ENCODE measurements around the gene INS. TPM values are rescaled to one million over a fixed set of nuclear protein-coding genes. Genes with fewer than 3 reads are reported as not detected.

The INS gene
- total and polyA plus RNA-seq, 7 donors, result 0.73 to 51.7 TPM; not detected in 5

- intact Hi-C loops (cut with DNase I), result no loop called here
- peaks cover 35 to 90% (median 82%) of the 10 kb centered on the region in 3 donors for H3K27me3 ChIP-seq
- peaks cover 0 to 16% (median 6%) of the 10 kb centered on the region in 4 donors for H3K4me1 ChIP-seq
Measured at GRCh38 chr11:2147391-2147790, 13.6 kb downstream of the INS start.

GRCh38 chr11:2146051-2146450 is 15.0 kb downstream of the INS start:
- Histone ChIP-seq H3K36me3 (no peaks in the 10 kb centered on the region), H3K27ac (no peak overlapping the region), H3K27me3 (peaks cover 46 to 100% (median 92%) of the 10 kb centered on the region in 3 donors), H3K4me3 (no peak overlapping the region), H3K4me1 (peaks cover 0 to 10% (median 0%) of the 10 kb centered on the region in 4 donors), H3K9me3 (no peaks in the 10 kb centered on the region)
- intact Hi-C loops (cut with DNase I), result no loop called here
- no peak for DNase-seq
- no peak for TF ChIP-seq POLR2A (IDR thresholded peaks at IDR 0.05)
- TF ChIP-seq EP300 (IDR thresholded peaks at IDR 0.05), result no peak
- TF ChIP-seq, protein P1, sequence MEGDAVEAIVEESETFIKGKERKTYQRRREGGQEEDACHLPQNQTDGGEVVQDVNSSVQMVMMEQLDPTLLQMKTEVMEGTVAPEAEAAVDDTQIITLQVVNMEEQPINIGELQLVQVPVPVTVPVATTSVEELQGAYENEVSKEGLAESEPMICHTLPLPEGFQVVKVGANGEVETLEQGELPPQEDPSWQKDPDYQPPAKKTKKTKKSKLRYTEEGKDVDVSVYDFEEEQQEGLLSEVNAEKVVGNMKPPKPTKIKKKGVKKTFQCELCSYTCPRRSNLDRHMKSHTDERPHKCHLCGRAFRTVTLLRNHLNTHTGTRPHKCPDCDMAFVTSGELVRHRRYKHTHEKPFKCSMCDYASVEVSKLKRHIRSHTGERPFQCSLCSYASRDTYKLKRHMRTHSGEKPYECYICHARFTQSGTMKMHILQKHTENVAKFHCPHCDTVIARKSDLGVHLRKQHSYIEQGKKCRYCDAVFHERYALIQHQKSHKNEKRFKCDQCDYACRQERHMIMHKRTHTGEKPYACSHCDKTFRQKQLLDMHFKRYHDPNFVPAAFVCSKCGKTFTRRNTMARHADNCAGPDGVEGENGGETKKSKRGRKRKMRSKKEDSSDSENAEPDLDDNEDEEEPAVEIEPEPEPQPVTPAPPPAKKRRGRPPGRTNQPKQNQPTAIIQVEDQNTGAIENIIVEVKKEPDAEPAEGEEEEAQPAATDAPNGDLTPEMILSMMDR (IDR thresholded peaks at IDR 0.05), result no peak
- TF ChIP-seq POLR2AphosphoS5 (IDR thresholded peaks at IDR 0.05), result no peak
- WGBS, 2 donors, result 47 to 53% methylated on average over 19 of the region's 19 CpGs

More at GRCh38 chr11:2147391-2147790, 13.6 kb downstream of the INS start:
- WGBS, 2 donors, result 49 to 52% methylated on average over 11 of the region's 11 CpGs
- Histone ChIP-seq H3K27ac (no peak overlapping the region), H3K9me3 (no peaks in the 10 kb centered on the region), H3K36me3 (no peaks in the 10 kb centered on the region), H3K4me3 (no peak overlapping the region)
- DNase-seq, result no peak
- TF ChIP-seq, protein P1 (IDR thresholded peaks at IDR 0.05), result no peak
- TF ChIP-seq EP300 (IDR thresholded peaks at IDR 0.05), result no peak
- TF ChIP-seq POLR2A (IDR thresholded peaks at IDR 0.05), result no peak
- no peak for TF ChIP-seq POLR2AphosphoS5 (IDR thresholded peaks at IDR 0.05)

DNA sequence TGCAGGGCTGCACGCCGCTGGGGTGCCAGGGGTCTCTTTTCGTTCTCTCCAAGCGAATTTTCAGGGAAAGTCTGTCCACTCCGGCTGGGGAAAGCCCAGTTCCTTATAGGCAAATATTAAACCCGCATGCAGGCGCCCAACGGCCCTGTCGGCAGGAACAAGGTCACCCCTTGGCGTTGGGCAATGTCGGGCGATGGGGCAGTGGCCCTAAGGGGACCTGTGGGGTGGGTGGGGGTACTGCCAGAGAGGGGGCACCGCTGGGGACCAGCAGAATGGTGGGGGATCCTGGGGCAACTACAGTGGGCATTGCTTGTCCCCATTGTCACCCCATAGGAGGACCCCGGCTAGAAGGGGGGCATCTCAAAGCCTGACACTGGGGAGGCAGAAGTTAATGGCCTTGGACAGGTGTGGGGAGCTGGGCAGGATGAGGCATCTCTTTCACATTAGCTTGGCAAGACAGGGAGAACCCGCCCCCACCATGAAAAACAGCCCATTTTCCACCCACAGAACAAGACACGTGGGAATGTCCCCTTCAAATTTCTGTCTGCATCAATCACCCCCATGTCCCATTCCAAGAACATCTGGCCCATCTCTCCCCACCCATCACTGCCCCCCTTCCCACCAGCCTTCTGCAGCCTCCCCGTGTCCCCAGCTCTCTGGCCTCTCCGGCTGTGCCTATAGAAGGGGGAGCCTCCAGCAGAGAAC is 16.3 kb downstream of the INS start:
- no peaks in the 10 kb centered on the region for H3K36me3 ChIP-seq
- TF ChIP-seq, protein P1 (IDR thresholded peaks at IDR 0.05), result no peak
- H3K4me3 ChIP-seq, result no peak overlapping the region
- intact Hi-C loops (cut with DNase I), result no loop called here
- H3K9me3 ChIP-seq, result no peaks in the 10 kb centered on the region
- no peak overlapping the region for H3K27ac ChIP-seq
- 18 to 19% methylated on average over 18 of the region's 18 CpGs for WGBS, 2 donors
- peaks cover 0 to 21% (median 11%) of the 10 kb centered on the region in 4 donors for H3K4me1 ChIP-seq
- no peak for DNase-seq
- peaks cover 60 to 100% (median 92%) of the 10 kb centered on the region in 3 donors for H3K27me3 ChIP-seq

DNA sequence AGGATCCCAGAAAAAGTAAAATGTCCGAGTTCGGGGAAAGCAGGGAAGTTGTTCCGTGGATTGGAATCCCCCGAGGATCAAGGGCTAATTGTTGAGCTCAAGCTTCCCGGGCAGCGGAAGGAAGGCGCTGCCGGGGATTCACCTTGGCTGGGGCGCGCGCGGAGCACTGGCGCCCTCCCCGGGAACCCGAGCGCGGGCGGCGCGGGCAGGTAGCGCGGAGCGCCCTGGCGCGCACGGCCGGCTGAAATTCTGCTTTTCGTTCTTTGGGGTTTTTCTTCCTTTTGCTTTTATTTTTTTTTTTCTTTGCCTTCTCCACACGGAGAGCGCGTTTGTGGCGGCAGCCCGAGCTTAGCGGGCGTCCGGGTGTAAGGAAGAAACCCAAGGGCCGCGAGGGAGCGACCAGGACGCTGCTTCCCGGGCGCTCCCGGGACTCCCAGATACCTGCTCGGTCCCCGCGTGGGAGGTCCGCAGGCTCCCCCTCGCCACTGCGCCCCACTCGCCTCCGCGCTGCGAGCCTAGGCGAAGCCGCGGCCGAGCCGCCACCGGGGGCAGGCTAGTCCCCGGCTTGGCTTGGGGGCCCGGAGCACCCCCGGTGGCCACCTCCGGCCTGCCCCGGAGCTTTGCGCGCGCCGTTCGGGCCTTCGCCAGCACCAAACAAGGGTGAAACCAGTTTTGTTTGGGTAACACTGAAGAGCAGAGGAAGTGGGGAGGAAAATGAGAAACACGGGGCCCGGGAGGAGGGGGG is 17.0 kb downstream of the INS start:
- 1 to 2% methylated on average over 72 of the region's 72 CpGs for WGBS, 2 donors
- Histone ChIP-seq H3K4me3 (no peak overlapping the region), H3K36me3 (no peaks in the 10 kb centered on the region), H3K9me3 (no peaks in the 10 kb centered on the region), H3K27me3 (peaks cover 65 to 99% (median 90%) of the 10 kb centered on the region in 3 donors), H3K27ac (no peak overlapping the region), H3K4me1 (peaks cover 0 to 25% (median 16%) of the 10 kb centered on the region in 4 donors)
- TF ChIP-seq POLR2A (IDR thresholded peaks at IDR 0.05) (no peak), POLR2AphosphoS5 (IDR thresholded peaks at IDR 0.05) (no peak), EP300 (IDR thresholded peaks at IDR 0.05) (no peak)
- TF ChIP-seq, protein P1 (IDR thresholded peaks at IDR 0.05), result no peak
- DNase-seq, result no peak
- intact Hi-C loops (cut with DNase I), result no loop called here
